DOHH2 (cell line): ENCODE data around the gene NYNRIN.

Experiments
- H3F3A ChIP-seq: fragments of 200-600 bp; sonication (generic), shearing (Covaris generic); 2 replicates; pipeline ENCODE4 v1.6.0; 2016; ENCODE audit warnings: antibody characterized with exemption, mild to moderate bottlenecking; ENCODE audit not compliant: control insufficient read depth, insufficient read depth
- H3K27ac ChIP-seq: fragments of 200-600 bp; sonication (generic); 2 replicates; pipeline ENCODE4 v1.5.1; 2014; ENCODE audit warnings: low read depth, mild to moderate bottlenecking, low read length, moderate library complexity
- H3K27me3 ChIP-seq: fragments of 200-600 bp; sonication (generic); 2 replicates; pipeline ENCODE4 v1.6.1; 2014; ENCODE audit warnings: mild to moderate bottlenecking, low read length, mixed read lengths; ENCODE audit not compliant: control insufficient read depth
- H3K36me3 ChIP-seq: fragments of 200-600 bp; sonication (generic); 2 replicates; pipeline ENCODE4 v1.6.1; 2014; ENCODE audit warnings: mild to moderate bottlenecking, low read length, moderate library complexity, mixed read lengths; ENCODE audit not compliant: control insufficient read depth
- H3K4me1 ChIP-seq: fragments of 200-600 bp; sonication (generic); 2 replicates; pipeline ENCODE4 v1.6.1; 2014; ENCODE audit warnings: mild to moderate bottlenecking, low read length, mixed read lengths; ENCODE audit not compliant: control insufficient read depth
- H3K4me2 ChIP-seq: fragments of 200-600 bp; sonication (generic); 2 replicates; pipeline ENCODE4 v1.6.0; 2014; ENCODE audit warnings: mild to moderate bottlenecking, low read length, moderate library complexity
- H3K4me3 ChIP-seq: fragments of 200-600 bp; sonication (generic); 2 replicates; pipeline ENCODE4 v1.5.1; 2014; ENCODE audit warnings: mild to moderate bottlenecking, low read length, mixed read lengths
- H3K79me2 ChIP-seq: fragments of 200-600 bp; sonication (generic); 2 replicates; pipeline ENCODE4 v1.6.1; 2014; ENCODE audit warnings: mild to moderate bottlenecking, low read length, mixed read lengths; ENCODE audit not compliant: control insufficient read depth
- H3K9me2 ChIP-seq: fragments of 200-600 bp; sonication (generic); replicated peaks from 2 replicates; pipeline ENCODE4 v1.6.1; 2014; ENCODE audit warnings: mild to moderate bottlenecking, low read length, mixed read lengths; ENCODE audit not compliant: control insufficient read depth
- H3K9me3 ChIP-seq: fragments of 200-600 bp; sonication (generic); 2 replicates; pipeline ENCODE4 v1.6.1; 2014; ENCODE audit warnings: antibody characterized with exemption, low read length, mixed read lengths; ENCODE audit not compliant: control insufficient read depth, insufficient read depth
- H4K20me1 ChIP-seq: fragments of 200-600 bp; sonication (generic); 2 replicates; pipeline ENCODE4 v1.6.0; 2014; ENCODE audit warnings: low read depth, mild to moderate bottlenecking, antibody characterized with exemption, low read length, moderate library complexity; ENCODE audit not compliant: control insufficient read depth, insufficient read depth
- EZH2phosphoT487 ChIP-seq: fragments of 200-600 bp; sonication (generic); IDR thresholded peaks from 2 replicates; pipeline ENCODE4 v1.6.1; 2017; ENCODE audit warnings: borderline replicate concordance, mild to moderate bottlenecking, antibody characterized with exemption, low read length, moderate library complexity, mixed read lengths
- TF ChIP-seq, protein P1 (sequence below): fragments of 200-600 bp; sonication (generic); IDR thresholded peaks from one replicate; pipeline ENCODE4 v1.5.1; 2014; ENCODE audit warnings: antibody characterized with exemption, mild to moderate bottlenecking, low read depth, low read length; ENCODE audit not compliant: poor library complexity, severe bottlenecking

NYNRIN gene

DNA sequence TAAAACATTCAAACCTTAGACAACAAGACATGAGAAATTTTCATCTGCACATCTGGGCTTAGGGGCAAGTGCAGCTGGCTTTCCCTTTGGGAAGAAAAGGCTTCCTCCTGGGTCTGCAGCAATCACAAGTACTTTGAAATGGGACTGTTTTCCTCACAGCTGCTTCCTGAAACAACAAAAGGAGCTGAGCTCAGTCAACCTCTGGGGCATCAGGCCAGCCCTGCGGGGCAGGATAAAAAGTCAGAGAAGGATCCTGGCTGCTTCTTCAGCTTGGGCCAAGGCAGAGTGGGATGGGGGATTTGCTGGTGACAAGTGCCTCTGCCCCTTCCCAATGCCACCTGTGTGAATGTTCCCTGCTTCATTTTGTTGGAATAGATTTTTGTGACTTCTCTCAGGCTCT is 59.9 kb downstream of the NYNRIN start:
- TF ChIP-seq EZH2phosphoT487: no peak
- TF ChIP-seq, protein P1, sequence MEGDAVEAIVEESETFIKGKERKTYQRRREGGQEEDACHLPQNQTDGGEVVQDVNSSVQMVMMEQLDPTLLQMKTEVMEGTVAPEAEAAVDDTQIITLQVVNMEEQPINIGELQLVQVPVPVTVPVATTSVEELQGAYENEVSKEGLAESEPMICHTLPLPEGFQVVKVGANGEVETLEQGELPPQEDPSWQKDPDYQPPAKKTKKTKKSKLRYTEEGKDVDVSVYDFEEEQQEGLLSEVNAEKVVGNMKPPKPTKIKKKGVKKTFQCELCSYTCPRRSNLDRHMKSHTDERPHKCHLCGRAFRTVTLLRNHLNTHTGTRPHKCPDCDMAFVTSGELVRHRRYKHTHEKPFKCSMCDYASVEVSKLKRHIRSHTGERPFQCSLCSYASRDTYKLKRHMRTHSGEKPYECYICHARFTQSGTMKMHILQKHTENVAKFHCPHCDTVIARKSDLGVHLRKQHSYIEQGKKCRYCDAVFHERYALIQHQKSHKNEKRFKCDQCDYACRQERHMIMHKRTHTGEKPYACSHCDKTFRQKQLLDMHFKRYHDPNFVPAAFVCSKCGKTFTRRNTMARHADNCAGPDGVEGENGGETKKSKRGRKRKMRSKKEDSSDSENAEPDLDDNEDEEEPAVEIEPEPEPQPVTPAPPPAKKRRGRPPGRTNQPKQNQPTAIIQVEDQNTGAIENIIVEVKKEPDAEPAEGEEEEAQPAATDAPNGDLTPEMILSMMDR: no peak
- H3K9me2 ChIP-seq: no peaks in the 10 kb centered on the region
- no peaks in the 10 kb centered on the region for H3K4me1 ChIP-seq
- no peaks in the 10 kb centered on the region for H4K20me1 ChIP-seq
- no peaks in the 10 kb centered on the region for H3K79me2 ChIP-seq
- no peak overlapping the region for H3K27ac ChIP-seq
- H3K4me2 ChIP-seq: no peak overlapping the region
- no peak overlapping the region for H3K4me3 ChIP-seq
- no peaks in the 10 kb centered on the region for H3K27me3 ChIP-seq
- H3K36me3 ChIP-seq: no peaks in the 10 kb centered on the region
- H3F3A ChIP-seq: no peaks in the 10 kb centered on the region
- no peaks in the 10 kb centered on the region for H3K9me3 ChIP-seq

- TF ChIP-seq, protein P1: no peak
- TF ChIP-seq EZH2phosphoT487: no peak
- H4K20me1 ChIP-seq: no peaks in the 10 kb centered on the region
- no peaks in the 10 kb centered on the region for H3K9me3 ChIP-seq
- H3K4me2 ChIP-seq: no peak overlapping the region
- H3K27ac ChIP-seq: no peak overlapping the region
- H3K79me2 ChIP-seq: no peaks in the 10 kb centered on the region
- H3K4me3 ChIP-seq: no peak overlapping the region
- no peaks in the 10 kb centered on the region for H3K27me3 ChIP-seq
- no peaks in the 10 kb centered on the region for H3K9me2 ChIP-seq
- no peaks in the 10 kb centered on the region for H3F3A ChIP-seq
- H3K4me1 ChIP-seq: no peaks in the 10 kb centered on the region
- no peaks in the 10 kb centered on the region for H3K36me3 ChIP-seq
These were observed 60.5 kb downstream of the NYNRIN start for GRCh38 chr14:24459331-24459730.

DNA sequence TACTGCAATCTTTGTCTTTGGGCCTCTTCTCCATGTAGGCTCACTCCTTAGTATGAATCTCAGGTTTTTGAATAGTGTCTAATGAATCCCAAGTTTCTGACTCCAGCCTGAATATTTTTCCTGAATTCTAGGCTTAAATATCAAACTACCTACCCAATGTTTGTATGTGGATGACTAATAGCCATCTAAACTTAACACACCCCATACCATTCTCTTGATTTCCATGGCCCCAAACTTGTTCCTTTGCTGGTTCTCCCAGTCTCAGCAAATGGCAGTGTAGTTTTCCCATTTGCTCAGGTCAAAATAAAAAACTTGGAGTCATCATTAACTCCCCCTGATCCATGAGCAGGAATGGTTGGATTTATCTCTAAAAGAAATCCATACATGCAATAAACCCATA is 62.5 kb downstream of the NYNRIN start:
- Histone ChIP-seq H3K9me3 (no peaks in the 10 kb centered on the region), H3K4me1 (no peaks in the 10 kb centered on the region), H3K27ac (no peak overlapping the region), H3K4me2 (no peak overlapping the region), H3K9me2 (no peaks in the 10 kb centered on the region), H3K36me3 (no peaks in the 10 kb centered on the region), H3K27me3 (no peaks in the 10 kb centered on the region), H3K79me2 (no peaks in the 10 kb centered on the region), H3K4me3 (no peak overlapping the region), H3F3A (no peaks in the 10 kb centered on the region), H4K20me1 (no peaks in the 10 kb centered on the region)
- no peak for TF ChIP-seq EZH2phosphoT487
- TF ChIP-seq, protein P1: no peak
